HG03280 (cell line): ENCODE data around the gene CDH13.

ENCODE experiments used
- ATAC-seq: cut with Tn5 transposase; IDR thresholded peaks from one replicate; pipeline ENCODE4 v1.9.1; 2021; ENCODE audit warnings: mild to moderate bottlenecking, moderate library complexity; ENCODE audit not compliant: unreplicated experiment

The CDH13 gene

DNA sequence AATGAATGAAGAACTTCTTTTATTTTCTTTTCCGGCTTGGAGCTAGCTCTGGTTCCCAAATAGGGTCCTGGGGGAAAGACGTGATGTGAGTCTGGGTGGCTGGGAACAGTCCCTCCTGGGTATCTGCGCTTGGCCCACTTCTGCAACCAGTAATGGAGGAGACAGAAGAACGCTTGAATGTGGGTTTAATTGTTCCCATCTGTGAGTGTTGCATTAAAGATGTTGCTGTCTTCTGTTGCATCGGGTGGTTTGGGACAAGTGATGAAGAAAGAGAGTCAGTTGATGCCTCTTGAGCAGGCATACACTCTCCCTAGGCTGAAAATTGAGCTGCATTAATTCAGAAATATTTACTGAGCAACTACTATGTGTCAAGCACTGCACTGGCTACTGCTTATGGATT is 511.1 kb downstream of the CDH13 start:
- no peak for ATAC-seq

DNA sequence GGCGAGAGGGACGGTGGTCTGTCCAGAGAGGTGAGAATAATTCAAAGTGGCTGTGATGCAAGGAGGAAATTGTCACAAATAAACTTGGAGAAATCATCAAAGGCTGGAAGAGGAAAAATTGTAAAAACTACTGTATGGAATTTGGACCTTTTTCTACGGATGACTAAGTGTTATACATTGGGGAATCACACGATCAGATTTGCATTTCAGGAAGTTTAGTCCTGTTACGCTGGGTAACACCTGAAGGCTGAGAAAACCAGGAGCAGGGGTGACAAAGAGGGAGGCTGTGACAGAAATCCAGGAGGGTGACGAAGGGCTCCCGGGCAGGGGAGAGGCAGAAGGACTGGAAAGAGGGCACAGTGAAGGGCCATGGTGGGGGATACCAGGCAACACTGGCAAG is 511.7 kb downstream of the CDH13 start:
- no peak for ATAC-seq

DNA sequence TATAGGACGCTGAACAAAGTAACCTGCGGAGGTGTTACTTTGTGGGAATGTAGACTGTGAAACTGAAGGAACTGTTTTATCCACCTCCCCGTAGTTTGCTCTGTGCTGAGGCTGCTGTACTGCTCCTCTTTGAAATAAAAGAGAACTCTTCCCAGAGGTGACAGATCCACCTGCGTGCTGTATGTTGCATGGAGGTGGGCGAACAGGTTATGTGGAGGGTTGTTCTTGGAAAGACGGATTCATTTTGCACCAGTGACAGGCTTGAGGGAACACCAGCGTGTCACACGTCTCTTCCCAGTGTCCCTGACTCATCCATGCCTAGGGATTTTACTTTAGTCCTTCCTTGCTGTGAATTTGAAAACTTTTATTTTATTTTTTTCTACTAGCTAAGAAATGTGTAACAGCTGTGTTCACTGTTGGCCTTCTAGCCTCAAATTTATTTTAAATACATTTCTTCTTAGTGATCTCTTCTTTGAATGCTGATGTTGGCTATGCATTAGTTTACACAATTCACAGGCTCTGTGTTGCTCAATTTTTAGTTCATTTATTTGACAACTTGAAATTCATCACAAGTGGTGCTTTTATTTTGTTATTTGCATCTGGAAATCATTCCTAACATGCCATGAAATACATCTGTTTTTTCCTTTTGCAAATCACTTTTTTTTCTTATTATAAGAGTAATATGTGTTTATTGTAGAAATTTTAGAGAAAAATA is 512.4 kb downstream of the CDH13 start:
- ATAC-seq, result no peak

DNA sequence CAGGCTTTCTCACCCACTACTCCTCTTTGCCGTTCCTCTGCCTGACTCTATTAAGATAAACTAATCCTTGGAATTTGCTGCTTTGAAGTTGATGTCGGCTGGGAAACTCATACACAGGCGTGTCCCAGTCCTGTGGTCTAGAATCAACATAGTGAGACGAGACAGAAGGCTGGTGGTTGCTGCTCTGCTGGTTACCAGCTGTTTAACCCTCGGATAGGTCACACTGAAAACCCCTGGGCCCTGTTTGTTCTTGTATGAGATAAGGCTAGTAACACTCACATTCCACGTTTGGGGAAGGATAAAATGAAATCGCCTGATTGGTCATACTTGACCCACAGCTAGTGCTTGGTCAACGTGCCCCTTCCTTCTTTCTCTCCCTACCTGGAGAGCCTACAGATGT is 517.0 kb downstream of the CDH13 start:
- no peak for ATAC-seq

DNA sequence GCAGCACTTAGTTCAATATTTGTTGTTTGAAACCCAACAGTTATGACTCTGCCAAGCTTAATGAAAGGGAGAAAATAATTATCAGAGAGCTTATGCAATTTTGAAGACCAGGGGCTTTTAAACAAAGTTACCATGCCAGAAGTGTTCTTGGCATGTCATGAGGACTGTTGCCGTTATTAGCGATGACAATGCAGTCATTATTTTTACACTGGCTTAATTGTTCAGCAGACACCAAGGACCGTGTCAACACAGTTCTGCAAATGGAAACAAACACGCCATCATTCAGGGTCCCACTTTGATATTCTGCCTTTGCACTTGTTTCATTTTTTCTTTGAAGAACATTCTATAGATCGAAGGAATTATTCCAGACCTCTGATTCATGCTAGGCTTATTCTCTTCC is 518.5 kb downstream of the CDH13 start:
- no peak for ATAC-seq

DNA sequence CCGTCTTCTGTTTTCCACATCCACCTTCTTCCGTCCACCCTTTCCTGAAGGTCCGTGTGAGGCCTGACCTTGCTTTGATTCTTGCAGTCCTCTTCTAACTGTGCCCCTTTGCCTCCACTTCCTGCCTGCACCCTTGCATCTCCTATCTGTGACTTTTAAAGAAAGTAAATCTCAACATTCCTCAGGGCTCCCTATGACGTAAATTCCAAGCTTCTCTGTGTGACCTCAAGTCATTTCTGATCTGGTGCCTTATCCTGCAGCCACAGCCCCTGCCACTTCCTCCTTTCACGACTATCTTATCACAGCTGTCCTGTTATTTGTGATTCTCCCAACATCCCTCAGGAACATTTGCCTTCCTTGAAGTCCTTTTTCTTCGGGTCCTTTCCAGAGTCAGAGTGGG is 520.5 kb downstream of the CDH13 start:
- no peak for ATAC-seq

DNA sequence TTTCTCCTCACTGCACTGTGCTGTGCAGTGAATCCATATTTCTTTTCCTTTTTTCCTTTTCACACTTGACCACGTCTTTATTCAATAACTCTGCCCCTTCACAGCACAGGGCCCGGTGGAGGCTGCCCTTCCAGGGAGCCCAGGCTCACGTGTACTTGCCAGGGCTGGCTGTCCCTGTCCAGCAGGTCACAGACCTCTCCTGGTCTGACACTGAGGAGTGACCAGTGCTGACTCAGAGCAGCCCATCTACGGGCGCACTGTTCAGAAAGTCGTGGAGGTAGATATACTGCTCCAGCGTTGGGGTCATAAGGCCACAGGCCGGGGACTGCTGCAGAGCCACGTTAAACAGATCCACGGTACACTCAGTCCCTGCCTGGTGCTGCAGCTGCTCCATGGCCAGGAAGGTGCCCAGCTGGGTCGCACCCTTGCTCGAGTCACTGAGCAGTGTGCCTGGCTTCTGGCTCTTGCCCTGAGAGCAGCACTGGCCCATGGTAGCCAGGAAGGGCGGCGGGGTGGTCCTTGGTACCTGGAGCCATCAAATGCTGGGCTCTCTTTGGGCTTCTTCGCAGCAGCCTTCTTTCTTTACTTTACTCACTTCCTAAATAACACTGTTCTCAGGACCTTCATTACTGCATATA is 531.7 kb downstream of the CDH13 start:
- ATAC-seq, result no peak

DNA sequence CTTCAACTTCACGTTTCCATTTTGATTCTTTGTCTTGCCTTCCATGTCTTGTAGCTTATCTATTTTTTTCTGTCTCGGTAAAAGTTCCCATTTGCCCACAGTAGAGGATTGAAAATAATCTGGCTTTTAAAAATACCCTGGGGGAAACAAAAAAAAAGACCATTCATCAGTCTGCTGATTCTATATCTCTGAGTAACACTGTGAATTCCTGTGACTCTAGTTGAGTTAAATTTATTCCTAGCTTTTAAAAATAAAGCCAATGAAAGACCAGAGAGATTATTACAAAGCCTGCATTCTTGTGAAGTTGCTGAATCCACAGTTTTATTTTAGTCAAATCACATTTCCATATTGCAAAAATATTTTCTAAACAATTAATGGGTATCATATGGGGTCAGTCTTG is 532.3 kb downstream of the CDH13 start:
- ATAC-seq, result no peak

DNA sequence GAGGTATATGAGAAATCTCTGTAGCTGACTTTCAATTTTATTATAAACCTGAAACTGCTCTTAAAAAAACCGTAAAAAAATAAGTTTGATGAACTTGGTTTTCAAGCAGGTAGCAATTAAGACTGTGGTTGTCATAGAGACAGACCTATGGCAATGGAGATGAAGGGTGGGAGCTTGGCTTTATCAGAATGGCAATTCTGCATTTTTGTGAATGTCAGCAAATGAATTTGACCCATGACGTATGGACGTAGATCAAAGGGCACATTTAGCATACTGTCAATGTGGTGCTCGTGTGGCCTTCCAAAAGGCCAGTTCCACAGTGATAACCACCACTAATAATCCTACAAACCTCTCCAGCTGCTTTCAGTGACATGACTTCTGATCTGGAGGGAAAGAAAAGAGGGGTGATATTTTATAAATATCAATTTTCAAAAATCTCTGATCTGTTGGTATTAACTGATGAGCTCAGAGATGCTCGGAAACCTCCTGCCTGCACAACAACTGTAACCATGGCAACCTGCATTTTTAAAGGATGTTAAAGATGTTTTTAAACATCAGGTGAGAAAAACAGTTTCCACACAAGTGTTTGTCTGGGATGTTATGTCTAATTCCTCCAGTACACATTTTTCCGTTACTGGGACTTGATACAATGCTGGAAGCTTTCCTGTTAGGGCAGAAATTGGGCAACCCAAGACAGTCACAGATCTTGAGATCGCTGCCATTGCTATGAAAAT is 533.7 kb downstream of the CDH13 start:
- ATAC-seq, result no peak

DNA sequence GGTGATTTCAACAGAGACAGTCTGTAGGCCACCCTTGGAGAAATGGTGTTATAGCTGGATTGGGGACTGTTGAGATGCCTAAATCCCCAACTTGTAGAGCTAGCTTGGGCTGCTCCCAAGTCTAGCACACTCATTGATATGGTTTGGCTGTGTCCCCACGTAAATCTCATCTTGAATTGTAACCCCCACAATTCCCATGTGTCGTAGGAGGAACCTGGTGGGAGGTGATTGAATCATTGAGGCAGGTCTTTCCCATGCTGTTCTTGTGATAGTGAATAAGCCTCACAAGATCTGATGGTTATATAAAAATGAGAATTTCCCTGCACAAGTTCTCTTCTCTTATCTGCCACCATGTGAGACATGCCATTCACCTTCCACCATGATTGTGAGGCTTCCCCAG is 536.0 kb downstream of the CDH13 start:
- ATAC-seq, result no peak

DNA sequence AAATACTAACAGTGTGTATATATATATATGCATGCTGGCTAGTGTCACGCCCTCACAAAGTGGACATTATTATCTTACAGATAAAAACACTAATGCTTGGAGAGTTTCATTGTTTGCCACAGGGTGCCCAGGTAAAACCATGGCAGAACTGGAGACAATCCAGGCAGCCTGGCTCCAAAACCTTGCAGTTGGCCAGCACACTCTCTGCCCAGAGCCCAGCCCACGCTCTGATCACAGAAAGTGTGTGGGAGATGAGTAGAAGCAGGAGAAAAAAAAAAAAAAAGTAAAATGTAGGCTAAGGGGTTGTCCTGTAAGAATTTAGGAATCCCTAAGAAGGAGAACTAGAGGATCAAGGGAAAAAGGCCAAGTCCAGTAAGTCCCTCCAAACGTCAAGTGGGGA is 538.0 kb downstream of the CDH13 start:
- ATAC-seq, result no peak

DNA sequence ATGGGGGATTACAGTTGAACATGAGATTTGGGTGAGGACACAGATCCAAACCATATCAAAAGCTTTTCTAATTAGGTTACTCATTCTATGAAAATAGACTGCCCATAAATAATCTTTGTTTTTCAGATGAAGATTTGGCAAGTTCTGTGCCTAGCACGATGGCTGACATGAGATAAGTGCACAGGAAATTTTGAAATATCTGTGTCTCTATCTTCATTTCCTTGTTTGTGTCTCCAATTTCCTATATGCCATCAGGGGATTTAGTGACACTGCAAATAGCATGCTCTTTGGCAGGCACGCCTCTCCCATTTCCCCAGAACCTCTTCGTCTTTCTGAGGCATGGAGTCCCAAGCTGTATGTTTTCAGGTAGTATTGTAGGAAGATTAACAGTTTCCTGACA is 544.6 kb downstream of the CDH13 start:
- no peak for ATAC-seq

DNA sequence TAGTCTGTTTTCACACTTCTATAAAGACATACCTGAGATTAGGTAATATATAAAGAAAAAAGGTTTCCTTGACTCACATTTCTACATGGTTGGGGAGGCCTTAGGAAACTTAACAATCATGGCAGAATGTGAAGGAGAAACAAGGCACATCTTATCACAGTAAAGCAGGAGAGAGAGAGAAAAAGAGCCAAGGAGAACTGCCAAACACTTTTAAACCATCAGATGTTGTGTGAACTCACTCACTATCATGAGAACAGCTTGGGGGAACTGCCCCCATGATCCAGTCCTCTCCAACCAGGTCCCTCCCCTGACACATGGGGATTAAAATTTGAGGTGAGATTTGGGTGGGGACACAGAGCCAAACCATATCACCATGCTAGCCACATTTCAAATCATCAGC is 547.9 kb downstream of the CDH13 start:
- ATAC-seq, result no peak

DNA sequence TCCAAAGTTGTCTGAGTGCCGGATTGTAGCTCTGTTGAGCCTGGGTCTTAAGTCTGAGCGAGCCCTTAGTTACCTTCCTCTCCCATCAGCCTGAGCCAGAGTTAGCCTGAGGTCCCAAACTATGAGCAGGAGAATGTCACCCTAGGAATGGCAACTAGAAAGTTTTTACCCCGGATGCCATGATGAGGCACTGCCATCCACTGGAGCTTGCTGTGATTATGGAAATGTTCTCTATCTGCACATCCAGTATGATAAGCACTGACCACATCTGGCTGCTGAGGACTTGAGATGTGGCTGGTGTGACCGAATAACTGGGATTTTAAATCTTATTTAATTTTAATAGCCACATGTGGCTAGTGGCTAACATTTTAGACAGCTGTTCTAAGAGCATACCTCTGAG is 550.0 kb downstream of the CDH13 start:
- ATAC-seq, result no peak

DNA sequence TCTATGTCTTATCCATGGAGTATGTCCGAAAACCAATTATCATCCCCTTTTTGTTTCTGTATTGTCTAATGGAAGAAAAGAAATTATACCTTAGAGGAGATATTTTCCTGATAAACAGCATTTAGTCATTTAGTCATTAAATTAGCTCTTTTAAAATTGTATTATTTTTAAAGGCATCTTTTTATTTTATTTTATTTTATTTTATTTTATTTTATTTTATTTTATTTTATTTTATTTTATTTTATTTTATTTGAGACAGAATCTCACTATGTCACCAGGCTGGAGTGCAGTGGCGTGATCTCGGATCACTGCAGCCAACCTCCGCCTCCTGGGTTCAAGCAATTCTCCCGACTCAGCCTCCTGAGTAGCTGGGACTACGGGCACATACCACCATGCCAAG is 559.1 kb downstream of the CDH13 start:
- ATAC-seq, result no peak

DNA sequence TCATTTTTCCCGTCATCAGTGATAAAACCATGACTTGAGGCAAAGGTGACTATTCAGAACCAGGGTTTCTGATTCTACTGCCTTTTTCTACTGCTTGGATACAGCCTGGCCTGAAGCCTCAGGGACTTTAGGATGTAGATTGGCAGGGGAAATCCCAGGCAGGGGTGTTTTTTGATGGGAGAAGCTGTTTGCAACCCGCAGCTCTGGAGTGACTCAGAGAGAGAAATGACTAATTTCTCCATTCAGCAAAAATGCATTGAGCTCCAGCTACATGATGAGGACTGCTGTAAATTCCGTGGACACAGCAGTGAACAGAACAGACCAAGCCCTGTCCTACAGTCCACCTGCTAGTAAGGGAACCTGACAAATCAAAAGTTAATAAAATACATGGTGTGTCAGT is 560.6 kb downstream of the CDH13 start:
- no peak for ATAC-seq

DNA sequence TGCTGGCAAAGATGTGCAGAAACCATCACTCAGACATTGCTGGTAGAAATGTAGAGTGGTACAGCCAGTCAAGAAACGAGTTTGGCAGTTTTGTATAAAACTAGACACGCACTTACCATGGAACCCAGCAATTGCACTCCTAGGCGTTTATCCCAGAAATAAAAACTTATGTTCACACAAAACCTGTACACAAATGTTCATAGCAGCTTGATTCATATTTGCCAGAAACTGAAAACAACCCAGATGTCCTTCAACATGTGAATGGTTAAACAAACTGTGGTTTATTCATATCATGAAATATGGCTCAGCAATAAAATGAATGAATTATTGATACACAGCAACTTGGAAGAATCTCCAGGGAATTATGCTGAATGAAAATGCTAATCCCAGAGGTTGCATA is 570.0 kb downstream of the CDH13 start:
- no peak for ATAC-seq

DNA sequence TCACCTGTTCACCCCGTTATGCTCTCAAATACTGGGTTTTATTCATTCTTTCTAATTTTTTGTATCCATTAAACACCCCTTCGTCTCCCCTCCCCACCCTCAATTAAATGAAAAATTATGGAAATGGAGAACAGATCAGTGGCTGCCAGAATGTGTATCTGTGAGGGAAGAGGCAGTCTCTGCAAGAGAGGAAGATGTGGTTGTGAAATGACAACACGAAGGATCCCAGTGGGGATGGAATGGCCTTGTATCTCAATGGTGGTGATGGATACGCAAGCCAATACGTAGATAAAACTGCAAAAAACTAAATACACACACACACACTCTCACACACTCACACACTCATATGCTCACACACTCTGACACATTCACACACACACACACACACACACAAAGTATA is 570.7 kb downstream of the CDH13 start:
- no peak for ATAC-seq

DNA sequence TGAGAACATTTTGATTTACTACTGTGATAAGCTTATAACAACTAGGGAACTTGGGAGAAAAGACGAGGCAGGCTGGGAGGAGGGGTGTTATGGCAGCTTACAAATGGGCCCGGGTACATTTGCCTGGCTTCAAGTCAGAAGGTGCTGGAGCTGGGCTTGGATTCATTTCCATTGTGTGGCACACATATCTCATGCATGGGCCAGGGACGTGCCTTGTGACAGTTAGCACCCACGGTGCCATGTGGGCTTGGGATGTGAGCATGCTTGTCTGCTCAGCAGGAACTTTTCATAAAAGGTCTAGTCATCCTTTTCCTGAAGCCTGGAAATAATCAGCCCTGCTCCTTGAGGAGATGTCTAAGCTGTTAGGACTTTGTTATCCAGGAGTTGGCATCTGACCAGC is 572.2 kb downstream of the CDH13 start:
- no peak for ATAC-seq

DNA sequence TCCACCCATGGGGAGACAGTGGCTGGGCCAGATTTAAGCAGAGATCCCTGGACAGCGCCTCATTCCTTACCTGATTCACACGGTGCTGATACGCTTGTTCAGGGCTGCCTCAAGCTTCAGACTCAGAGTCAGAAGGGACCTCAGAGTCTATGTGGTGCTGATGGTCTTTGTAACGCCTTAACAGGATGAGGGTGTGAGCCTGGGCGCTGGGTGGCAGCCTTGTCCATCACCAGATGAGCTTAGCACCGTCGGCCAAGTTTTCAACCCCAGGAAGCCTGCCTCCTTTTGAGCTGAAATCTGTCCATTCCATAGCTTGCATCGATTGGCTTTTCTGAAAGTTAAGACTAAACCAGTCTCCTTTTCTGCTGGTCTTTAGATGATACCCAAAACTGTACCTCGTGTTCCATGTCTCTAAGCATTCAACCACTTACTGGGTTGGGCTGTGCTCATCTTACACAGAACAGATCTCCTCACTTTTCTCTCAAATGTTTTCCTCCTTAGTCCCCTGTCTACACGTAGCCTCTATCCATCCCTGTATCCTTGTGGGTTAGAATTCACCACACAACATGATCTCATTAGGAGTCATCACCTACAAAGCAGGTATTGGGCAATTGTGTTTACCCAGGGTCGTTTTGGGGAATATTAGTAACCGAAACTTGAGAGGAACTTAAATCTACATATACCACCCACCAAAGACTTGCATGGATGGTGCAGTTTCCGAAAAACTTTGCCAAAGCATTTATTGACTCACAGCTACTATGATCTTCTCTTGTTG is 573.4 kb downstream of the CDH13 start:
- ATAC-seq, result no peak

DNA sequence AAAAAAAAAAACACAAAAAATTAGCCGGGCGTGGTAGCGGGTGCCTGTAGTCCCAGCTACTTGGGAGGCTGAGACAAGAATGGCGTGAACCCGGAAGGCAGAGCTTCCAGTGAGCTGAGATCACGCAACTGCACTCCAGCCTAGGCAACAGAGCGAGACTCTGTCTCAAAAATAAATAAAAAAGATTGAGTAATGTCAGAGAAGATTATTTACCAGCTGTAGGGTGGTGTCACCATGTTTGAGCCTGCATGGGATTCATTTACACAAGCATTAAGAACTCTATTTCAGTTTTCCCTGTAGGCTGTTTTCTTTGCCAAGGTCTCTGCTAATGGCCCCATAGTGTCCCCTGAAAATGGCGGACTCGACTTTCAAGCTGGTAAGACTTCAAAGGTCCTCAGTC is 575.0 kb downstream of the CDH13 start:
- ATAC-seq, result no peak

DNA sequence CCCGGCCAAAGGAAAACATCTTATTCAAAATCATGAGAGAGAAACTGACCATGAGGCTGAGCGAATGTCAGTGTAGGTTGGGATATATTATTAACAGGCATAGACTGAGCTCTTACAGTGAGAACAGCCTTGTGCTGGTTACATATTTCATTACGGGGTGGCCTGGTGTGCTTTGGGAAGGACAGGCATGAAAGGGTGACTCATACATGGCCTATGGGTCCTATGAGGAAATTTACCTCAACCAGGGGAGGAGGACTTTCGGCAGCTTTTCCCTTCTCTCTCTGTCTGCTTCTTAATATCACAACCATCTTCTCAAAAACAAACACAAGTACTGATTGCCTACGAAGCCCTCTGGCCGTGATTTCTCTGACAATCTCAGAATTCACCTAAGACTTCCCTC is 579.1 kb downstream of the CDH13 start:
- no peak for ATAC-seq
